ENCODE data around the gene NR1H2.

The NR1H2 gene

GRCh38 chr19:50432221-50433028, 56.2 kb downstream of the NR1H2 start, which contains the start of gene MYBPC2:
Gene MYBPC2, plus strand, starts transcription at chr19:50432892. Its CDS starts 62 bp downstream, at chr19:50432954.
- in situ Hi-C loops (cut with MboI; ENCODE audit: low pct_unique_long_range_greater_than_20kb, low sequenced_read_pairs, unreplicated experiment), result no loop called here
- no peak for TF ChIP-seq CTCF (IDR thresholded peaks at IDR 0.05; ENCODE audit: extremely low read depth, insufficient read depth, missing control alignments)
- no peak for DNase-seq (ENCODE audit: low spot score)

Data from GM13977 (cell line).